HEK293T (cell line): Measurements from ENCODE around the gene ACP4.
A peak's percentile ranks its signal among the peaks of the same experiment; 100 is the strongest.
"Not testable (repeated sequence)": the region's sequence is repeated elsewhere in the genome, so short reads cannot be mapped to it uniquely, and the experiment has no call there.

Experiments used
- CTCF ChIA-PET: fragments of 350-600 bp; formaldehyde crosslinking; extraction: SDS; loops from one replicate; lab custom pipeline; 2021; ENCODE audit warnings: antibody characterized with exemption, inconsistent platforms; lab: Yijun Ruan, JAX
- POLR2A ChIA-PET: fragments of 350-600 bp; formaldehyde crosslinking; extraction: SDS; loops from one replicate; lab custom pipeline; 2020; ENCODE audit warnings: antibody characterized with exemption, inconsistent platforms; lab: Yijun Ruan, JAX
- DNase-seq: peaks from one replicate; pipeline ENCODE4 v3.0.0; 2012; ENCODE audit warnings: mixed read lengths; ENCODE audit errors: extremely low spot score
- ARNT ChIP-seq: fragments of 450-650 bp; IDR thresholded peaks from 2 replicates; pipeline ENCODE4 v1.6.1; 2017; ENCODE audit warnings: mild to moderate bottlenecking
- BHLHE40 ChIP-seq: fragments of 450-650 bp; IDR thresholded peaks from 2 replicates; pipeline ENCODE4 v1.6.1; 2016; ENCODE audit warnings: mild to moderate bottlenecking, moderate library complexity, borderline replicate concordance
- CTBP1 ChIP-seq: fragments of 450-650 bp; IDR thresholded peaks from 2 replicates; pipeline ENCODE4 v1.6.1; 2016; ENCODE audit warnings: borderline replicate concordance
- ELF4 ChIP-seq: fragments of 450-650 bp; IDR thresholded peaks from 2 replicates; pipeline ENCODE4 v1.6.1; 2017; ENCODE audit warnings: antibody characterized with exemption
- FOXA1 ChIP-seq: fragments of 450-650 bp; IDR thresholded peaks from 2 replicates; pipeline ENCODE4 v1.6.1; 2016; ENCODE audit warnings: mild to moderate bottlenecking
- FOXK2 ChIP-seq: fragments of 450-650 bp; IDR thresholded peaks from 2 replicates; pipeline ENCODE4 v1.6.1; 2016; ENCODE audit warnings: mild to moderate bottlenecking
- FOXM1 ChIP-seq: fragments of 450-650 bp; IDR thresholded peaks from 2 replicates; pipeline ENCODE4 v1.6.1; 2017; ENCODE audit warnings: mild to moderate bottlenecking, borderline replicate concordance
- HDGF ChIP-seq: fragments of 450-650 bp; IDR thresholded peaks from 2 replicates; pipeline ENCODE4 v1.6.1; 2017; ENCODE audit warnings: antibody characterized with exemption, borderline replicate concordance
- L3MBTL2 ChIP-seq: fragments of 450-650 bp; conservative IDR thresholded peaks from 2 replicates; pipeline ENCODE4 v1.6.1; 2016; ENCODE audit warnings: mild to moderate bottlenecking
- LEF1 ChIP-seq: fragments of 450-650 bp; IDR thresholded peaks from 2 replicates; pipeline ENCODE4 v1.6.1; 2017; ENCODE audit warnings: mild to moderate bottlenecking, borderline replicate concordance
- NFRKB ChIP-seq: fragments of 450-650 bp; IDR thresholded peaks from 2 replicates; pipeline ENCODE4 v1.6.1; 2016; ENCODE audit warnings: mild to moderate bottlenecking, moderate library complexity
- PKNOX1 ChIP-seq: fragments of 450-650 bp; IDR thresholded peaks from 2 replicates; pipeline ENCODE4 v1.6.1; 2016
- SP1 ChIP-seq: fragments of 450-650 bp; IDR thresholded peaks from 2 replicates; pipeline ENCODE4 v1.6.1; 2017
- SUZ12 ChIP-seq: fragments of 450-650 bp; IDR thresholded peaks from 2 replicates; pipeline ENCODE4 v1.6.1; 2016; ENCODE audit warnings: mild to moderate bottlenecking
- TARDBP ChIP-seq: fragments of 450-650 bp; IDR thresholded peaks from 2 replicates; pipeline ENCODE4 v1.6.1; 2016
- ZNF384 ChIP-seq: fragments of 450-650 bp; IDR thresholded peaks from 2 replicates; pipeline ENCODE4 v1.6.1; 2016

ACP4 gene

GRCh38 chr19:50780753-50781435 lies 9.3 kb upstream of the ACP4 start:
- POLR2A ChIA-PET, result interaction anchor here (2.5 kb wide), 1 partner anchor 56 kb away, joined by 12 read pairs; no protein-coding TSS in a partner anchor
- no peak for DNase-seq
- CTCF ChIA-PET, result interaction anchor here (0.7 to 2.4 kb wide), 6 partner anchors 31 to 111 kb away, joined by 3 to 12 read pairs (median 4); no protein-coding TSS in a partner anchor
- TF ChIP-seq CTBP1 (no peak), SP1 (no peak)

DNA sequence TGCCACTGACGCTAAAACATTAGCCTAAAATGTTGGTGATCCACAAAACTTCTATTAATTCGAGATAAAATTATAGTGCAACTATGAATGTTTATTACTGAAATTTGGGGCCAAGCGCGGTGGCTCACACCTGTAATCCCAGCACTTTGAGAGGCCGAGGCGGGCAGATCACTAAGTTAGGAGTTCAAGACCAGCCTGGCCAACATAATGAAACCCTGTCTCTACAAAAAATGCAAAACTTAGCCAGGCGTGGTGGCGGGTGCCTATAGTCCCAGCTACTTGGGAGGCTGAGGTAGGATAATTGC lies 6.4 kb upstream of the ACP4 start:
- DNase-seq, result not testable (repeated sequence)
- POLR2A ChIA-PET, result interaction anchor here (2.0 kb wide), 1 partner anchor 11 kb away, joined by 4 read pairs; no protein-coding TSS in a partner anchor
- CTCF ChIA-PET, result interaction anchor here (0.6 to 0.8 kb wide), 2 partner anchors 80 to 571 kb away, joined by 3 to 5 read pairs; no protein-coding TSS in a partner anchor

DNA sequence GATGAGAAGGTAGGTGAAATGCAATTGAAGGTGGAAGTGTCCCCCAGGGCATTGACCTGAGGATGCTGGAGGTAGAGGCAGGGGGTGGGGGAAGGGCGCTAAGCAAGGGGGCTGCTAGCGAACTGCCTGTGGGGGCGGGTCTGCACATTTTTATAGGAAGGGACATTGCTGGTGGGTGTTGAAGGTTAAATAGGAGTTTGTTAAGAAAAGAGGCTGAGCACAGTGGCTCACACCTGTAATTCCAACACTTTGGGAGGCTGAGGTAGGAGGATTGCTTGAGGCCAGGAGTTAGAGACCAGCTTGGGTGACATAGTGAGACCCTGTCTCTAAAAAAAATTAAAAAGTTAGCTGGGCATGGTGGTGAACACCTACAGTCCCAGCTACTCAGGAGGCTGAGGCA lies 5.5 kb upstream of the ACP4 start:
- CTCF ChIA-PET, result interaction anchor here (0.6 to 0.9 kb wide), 2 partner anchors 11 to 570 kb away, joined by 3 read pairs; no protein-coding TSS in a partner anchor
- TF ChIP-seq NFRKB, result no peak
- no peak for TF ChIP-seq TARDBP
- no peak for TF ChIP-seq BHLHE40
- TF ChIP-seq SP1, result no peak
- no peak for TF ChIP-seq CTBP1
- no peak for TF ChIP-seq ZNF384
- TF ChIP-seq FOXM1, result no peak
- no peak for TF ChIP-seq HDGF
- TF ChIP-seq ARNT, result no peak
- TF ChIP-seq L3MBTL2, result no peak
- TF ChIP-seq FOXK2, result no peak
- TF ChIP-seq FOXA1, result no peak
- no peak for TF ChIP-seq SUZ12
- TF ChIP-seq ELF4, result no peak
- TF ChIP-seq PKNOX1, result no peak
- POLR2A ChIA-PET, result interaction anchor here (2.0 kb wide), 1 partner anchor 11 kb away, joined by 4 read pairs; no protein-coding TSS in a partner anchor
- DNase-seq, result no peak

DNA sequence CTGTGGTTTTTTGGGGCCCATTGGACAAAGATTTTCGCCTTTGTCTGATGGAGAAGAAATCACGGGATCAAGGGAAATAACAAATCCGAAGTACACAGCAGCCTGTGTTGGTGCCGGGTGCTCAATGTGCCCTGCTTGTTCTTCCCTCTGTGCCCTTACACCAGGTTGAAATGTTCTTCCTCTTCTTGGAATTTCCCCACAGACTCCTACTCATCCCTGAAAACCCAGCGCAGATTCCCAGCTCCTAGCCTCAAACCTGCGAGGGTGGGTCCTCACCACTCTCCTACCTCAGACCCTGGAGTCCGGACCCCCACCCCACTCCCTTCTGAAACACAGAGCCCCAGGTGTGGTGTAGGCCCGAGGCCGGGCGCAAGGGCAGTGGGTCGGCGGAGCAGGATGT lies 4.9 kb upstream of the ACP4 start:
- POLR2A ChIA-PET, result no interaction called here
- TF ChIP-seq L3MBTL2 (no peak), FOXA1 (no peak), FOXK2 (no peak), BHLHE40 (no peak), SP1 (no peak), CTBP1 (no peak)
- CTCF ChIA-PET, result interaction anchor here (0.9 kb wide), 1 partner anchor 11 kb away, joined by 3 read pairs; no protein-coding TSS in a partner anchor
- DNase-seq, result no peak

GRCh38 chr19:50790922-50791467 lies 780 bp downstream of the ACP4 start:
- DNase-seq, result no peak
- TF ChIP-seq ELF4 (0 out of 2 replicates have a peak, but pooled peaks have one; percentile 21), L3MBTL2 (0 out of 2 replicates have a peak, but pooled peaks have one; percentile 9), SUZ12 (no peak)
- ChIA-PET CTCF (interaction anchor here (1.4 kb wide), 1 partner anchor 131 kb away, joined by 3 read pairs; no protein-coding TSS in a partner anchor), POLR2A (no interaction called here)

- POLR2A ChIA-PET, result no interaction called here
- TF ChIP-seq SUZ12 (no peak), L3MBTL2 (no peak), ARNT (no peak), TARDBP (no peak), HDGF (no peak), ZNF384 (no peak), NFRKB (no peak), FOXA1 (no peak), BHLHE40 (no peak), FOXM1 (no peak), CTBP1 (no peak), FOXK2 (no peak), PKNOX1 (no peak), LEF1 (no peak), SP1 (no peak)
- CTCF ChIA-PET, result no interaction called here
- DNase-seq, result no peak
Observed at GRCh38 chr19:50791594-50792271, 1.5 kb downstream of the ACP4 start.
